Progenitor cell of endocrine pancreas (in vitro differentiated cells): ENCODE results near the gene LHFPL2. TPM values are rescaled to one million over a fixed set of nuclear protein-coding genes. Genes with fewer than 3 reads are reported as not detected.

Source experiments
- DNase-seq: peaks from one replicate; pipeline ENCODE4 v3.0.0; 2021; ENCODE audit warnings: low spot score; ENCODE audit not compliant: unreplicated experiment
- H3K27ac Mint-ChIP-seq: 2 replicates; pipeline ENCODE4 v1.8.0; 2021; ENCODE audit warnings: mild to moderate bottlenecking, moderate library complexity, mixed read lengths
- H3K27me3 Mint-ChIP-seq: 2 replicates; pipeline ENCODE4 v1.8.0; 2021; ENCODE audit warnings: mixed read lengths
- H3K36me3 Mint-ChIP-seq: 2 replicates; pipeline ENCODE4 v1.8.0; 2022; ENCODE audit warnings: mixed read lengths; ENCODE audit not compliant: insufficient read depth
- H3K4me1 Mint-ChIP-seq: 2 replicates; pipeline ENCODE4 v1.8.0; 2021; ENCODE audit warnings: low read depth, mixed read lengths
- H3K4me3 Mint-ChIP-seq: 2 replicates; pipeline ENCODE4 v1.8.0; 2021; ENCODE audit warnings: low read depth, mild to moderate bottlenecking, moderate library complexity, mixed read lengths
- H3K9me3 Mint-ChIP-seq: 2 replicates; pipeline ENCODE4 v1.8.0; 2021; ENCODE audit warnings: low read depth, mixed read lengths
- total RNA-seq: library from RNA; stranded (reverse); gene quantifications from 2 replicates; pipeline ENCODE4 v1.2.1, GENCODE V29; 2021
- TF ChIP-seq, protein P1 (sequence below): fragments of 200-600 bp; sonication (generic); IDR thresholded peaks from one replicate; pipeline ENCODE4 v1.5.0; 2021; ENCODE audit warnings: antibody characterized with exemption, mild to moderate bottlenecking; ENCODE audit not compliant: unreplicated experiment

Gene LHFPL2
- total RNA-seq, 1 donor from 2014 or later = 15.0 TPM

GRCh38 chr5:78568212-78568611 is 80.4 kb downstream of the LHFPL2 start:
- Mint-ChIP-seq H3K4me1 (peaks cover 21% of the 10 kb centered on the region), H3K27ac (no peak overlapping the region), H3K4me3 (no peak overlapping the region), H3K9me3 (no peaks in the 10 kb centered on the region), H3K27me3 (no peaks in the 10 kb centered on the region), H3K36me3 (peaks cover 5% of the 10 kb centered on the region)
- TF ChIP-seq, protein P1, sequence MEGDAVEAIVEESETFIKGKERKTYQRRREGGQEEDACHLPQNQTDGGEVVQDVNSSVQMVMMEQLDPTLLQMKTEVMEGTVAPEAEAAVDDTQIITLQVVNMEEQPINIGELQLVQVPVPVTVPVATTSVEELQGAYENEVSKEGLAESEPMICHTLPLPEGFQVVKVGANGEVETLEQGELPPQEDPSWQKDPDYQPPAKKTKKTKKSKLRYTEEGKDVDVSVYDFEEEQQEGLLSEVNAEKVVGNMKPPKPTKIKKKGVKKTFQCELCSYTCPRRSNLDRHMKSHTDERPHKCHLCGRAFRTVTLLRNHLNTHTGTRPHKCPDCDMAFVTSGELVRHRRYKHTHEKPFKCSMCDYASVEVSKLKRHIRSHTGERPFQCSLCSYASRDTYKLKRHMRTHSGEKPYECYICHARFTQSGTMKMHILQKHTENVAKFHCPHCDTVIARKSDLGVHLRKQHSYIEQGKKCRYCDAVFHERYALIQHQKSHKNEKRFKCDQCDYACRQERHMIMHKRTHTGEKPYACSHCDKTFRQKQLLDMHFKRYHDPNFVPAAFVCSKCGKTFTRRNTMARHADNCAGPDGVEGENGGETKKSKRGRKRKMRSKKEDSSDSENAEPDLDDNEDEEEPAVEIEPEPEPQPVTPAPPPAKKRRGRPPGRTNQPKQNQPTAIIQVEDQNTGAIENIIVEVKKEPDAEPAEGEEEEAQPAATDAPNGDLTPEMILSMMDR = no peak
- no peak for DNase-seq

DNA sequence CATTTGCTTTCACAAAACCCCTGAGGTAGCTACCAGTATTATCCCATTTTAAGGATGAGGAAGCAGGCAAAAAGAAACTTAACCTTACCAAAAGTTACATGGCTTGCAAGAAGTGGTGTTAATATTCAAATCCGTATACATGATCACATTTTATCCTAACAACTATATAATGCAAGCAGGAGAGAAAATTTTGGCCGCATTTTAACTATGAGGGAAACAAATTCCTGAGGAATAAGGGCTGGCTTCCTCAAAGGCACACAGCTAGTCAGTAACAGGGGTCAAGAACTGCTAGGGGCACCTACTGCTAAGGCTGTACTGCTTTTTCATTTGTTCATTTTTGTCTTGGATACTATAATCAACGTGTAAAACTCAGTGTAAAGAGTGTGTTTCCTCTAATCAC is 81.0 kb downstream of the LHFPL2 start:
- TF ChIP-seq, protein P1 = no peak
- Mint-ChIP-seq H3K4me1 (peaks cover 21% of the 10 kb centered on the region), H3K27ac (no peak overlapping the region), H3K4me3 (no peak overlapping the region), H3K27me3 (no peaks in the 10 kb centered on the region), H3K9me3 (no peaks in the 10 kb centered on the region), H3K36me3 (peaks cover 5% of the 10 kb centered on the region)
- DNase-seq = no peak

GRCh38 chr5:78566747-78567425 is 81.7 kb downstream of the LHFPL2 start:
- Mint-ChIP-seq H3K27ac (no peak overlapping the region), H3K4me1 (peaks cover 21% of the 10 kb centered on the region), H3K36me3 (peaks cover 5% of the 10 kb centered on the region), H3K4me3 (no peak overlapping the region), H3K27me3 (no peaks in the 10 kb centered on the region), H3K9me3 (no peaks in the 10 kb centered on the region)
- TF ChIP-seq, protein P1 = no peak
- no peak for DNase-seq

DNA sequence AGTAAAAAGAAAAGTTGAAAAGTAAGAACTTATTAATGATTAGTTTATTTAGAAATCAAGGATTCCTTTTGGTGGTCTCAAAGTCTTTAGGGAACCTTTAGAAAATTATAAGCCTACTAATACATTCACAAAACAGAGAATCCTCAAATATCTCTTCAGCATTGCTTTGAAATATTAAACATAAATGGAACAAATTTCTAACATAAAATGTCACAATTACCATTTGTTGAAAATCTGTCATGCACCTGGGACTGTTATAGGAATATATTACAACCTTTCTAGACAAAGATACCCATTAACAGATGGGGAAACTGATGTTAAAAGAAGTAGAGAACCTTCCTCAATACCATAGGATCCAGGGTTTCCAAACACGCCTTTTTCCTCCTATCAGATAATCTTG is 83.2 kb downstream of the LHFPL2 start:
- peaks cover 21% of the 10 kb centered on the region for H3K4me1 Mint-ChIP-seq
- no peak overlapping the region for H3K4me3 Mint-ChIP-seq
- H3K36me3 Mint-ChIP-seq = peaks cover 6% of the 10 kb centered on the region
- DNase-seq = no peak
- H3K9me3 Mint-ChIP-seq = no peaks in the 10 kb centered on the region
- TF ChIP-seq, protein P1 = no peak
- H3K27me3 Mint-ChIP-seq = no peaks in the 10 kb centered on the region
- H3K27ac Mint-ChIP-seq = no peak overlapping the region

GRCh38 chr5:78563621-78564020 is 85.0 kb downstream of the LHFPL2 start:
- Mint-ChIP-seq H3K4me1 (peaks cover 6% of the 10 kb centered on the region), H3K36me3 (peaks cover 6% of the 10 kb centered on the region), H3K27ac (no peak overlapping the region), H3K4me3 (no peak overlapping the region), H3K9me3 (no peaks in the 10 kb centered on the region), H3K27me3 (no peaks in the 10 kb centered on the region)
- no peak for DNase-seq
- TF ChIP-seq, protein P1 = no peak
